ENCODE measurements around the gene SAMM50.

Gene SAMM50

GRCh38 chr22:43926349-43926710 is 28.9 kb upstream of the SAMM50 start:
- DNase-seq (no peak), ATAC-seq (no peak)
- no peaks in the 10 kb centered on the region for H3K9me3 Mint-ChIP-seq
- no peak overlapping the region for H3K4me3 Mint-ChIP-seq
- H3K4me1 Mint-ChIP-seq, result peaks cover 6% of the 10 kb centered on the region
- no peak overlapping the region for H3K27ac Mint-ChIP-seq
- H3K36me3 Mint-ChIP-seq (ENCODE audit: low read depth), result no peaks in the 10 kb centered on the region
- peaks cover 17% of the 10 kb centered on the region for H3K27me3 Mint-ChIP-seq

GRCh38 chr22:43928468-43928867 is 26.8 kb upstream of the SAMM50 start:
- no peaks in the 10 kb centered on the region for H3K36me3 Mint-ChIP-seq (ENCODE audit: low read depth)
- no peak for ATAC-seq
- no peak overlapping the region for H3K4me3 Mint-ChIP-seq
- H3K9me3 Mint-ChIP-seq, result no peaks in the 10 kb centered on the region
- DNase-seq, result no peak
- H3K4me1 Mint-ChIP-seq, result peaks cover 2% of the 10 kb centered on the region
- no peak overlapping the region for H3K27ac Mint-ChIP-seq
- H3K27me3 Mint-ChIP-seq, result peaks cover 12% of the 10 kb centered on the region

- peaks cover 2% of the 10 kb centered on the region for H3K4me1 Mint-ChIP-seq
- H3K27me3 Mint-ChIP-seq, result peaks cover 12% of the 10 kb centered on the region
- no peaks in the 10 kb centered on the region for H3K9me3 Mint-ChIP-seq
- ATAC-seq (no peak), DNase-seq (no peak)
- H3K36me3 Mint-ChIP-seq (ENCODE audit: low read depth), result no peaks in the 10 kb centered on the region
- H3K27ac Mint-ChIP-seq, result no peak overlapping the region
- no peak overlapping the region for H3K4me3 Mint-ChIP-seq
These were observed 26.3 kb upstream of the SAMM50 start for GRCh38 chr22:43928908-43929307.

DNA sequence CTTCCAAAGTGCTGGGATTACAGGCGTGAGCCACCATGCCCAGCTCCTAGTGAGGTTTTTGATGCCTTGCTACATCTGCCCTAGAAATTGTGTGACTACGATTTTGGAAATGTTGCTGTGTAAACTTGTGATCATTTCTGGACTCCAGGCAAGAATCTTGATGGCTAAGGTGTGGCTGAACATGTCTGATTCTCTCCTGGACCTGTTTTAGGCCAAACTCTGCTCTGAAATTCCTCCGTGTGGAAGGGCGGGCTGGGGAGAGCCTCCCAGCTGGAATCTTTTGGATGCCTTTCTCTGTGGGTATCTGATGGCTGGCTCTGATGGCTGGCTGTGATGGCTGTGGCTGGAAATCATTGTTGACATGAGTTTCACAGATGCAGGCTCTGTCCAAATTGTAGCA is 23.5 kb upstream of the SAMM50 start:
- H3K27me3 Mint-ChIP-seq, result peaks cover 5% of the 10 kb centered on the region
- no peak for DNase-seq
- ATAC-seq, result no peak
- no peaks in the 10 kb centered on the region for H3K4me1 Mint-ChIP-seq
- H3K9me3 Mint-ChIP-seq, result no peaks in the 10 kb centered on the region
- no peak overlapping the region for H3K4me3 Mint-ChIP-seq
- no peaks in the 10 kb centered on the region for H3K36me3 Mint-ChIP-seq (ENCODE audit: low read depth)
- no peak overlapping the region for H3K27ac Mint-ChIP-seq

- no peak for DNase-seq
- no peaks in the 10 kb centered on the region for H3K9me3 Mint-ChIP-seq
- H3K4me1 Mint-ChIP-seq, result no peaks in the 10 kb centered on the region
- H3K36me3 Mint-ChIP-seq (ENCODE audit: low read depth), result no peaks in the 10 kb centered on the region
- H3K4me3 Mint-ChIP-seq, result no peak overlapping the region
- peaks cover 3% of the 10 kb centered on the region for H3K27me3 Mint-ChIP-seq
- no peak overlapping the region for H3K27ac Mint-ChIP-seq
- ATAC-seq, result no peak
These were observed 13.8 kb upstream of the SAMM50 start for GRCh38 chr22:43941449-43941848.

GRCh38 chr22:43944670-43945430 is 10.4 kb upstream of the SAMM50 start:
- no peaks in the 10 kb centered on the region for H3K9me3 Mint-ChIP-seq
- no peak overlapping the region for H3K27ac Mint-ChIP-seq
- H3K36me3 Mint-ChIP-seq (ENCODE audit: low read depth), result no peaks in the 10 kb centered on the region
- DNase-seq (no peak), ATAC-seq (no peak)
- H3K27me3 Mint-ChIP-seq, result peaks cover 5% of the 10 kb centered on the region
- no peaks in the 10 kb centered on the region for H3K4me1 Mint-ChIP-seq
- H3K4me3 Mint-ChIP-seq, result no peak overlapping the region

DNA sequence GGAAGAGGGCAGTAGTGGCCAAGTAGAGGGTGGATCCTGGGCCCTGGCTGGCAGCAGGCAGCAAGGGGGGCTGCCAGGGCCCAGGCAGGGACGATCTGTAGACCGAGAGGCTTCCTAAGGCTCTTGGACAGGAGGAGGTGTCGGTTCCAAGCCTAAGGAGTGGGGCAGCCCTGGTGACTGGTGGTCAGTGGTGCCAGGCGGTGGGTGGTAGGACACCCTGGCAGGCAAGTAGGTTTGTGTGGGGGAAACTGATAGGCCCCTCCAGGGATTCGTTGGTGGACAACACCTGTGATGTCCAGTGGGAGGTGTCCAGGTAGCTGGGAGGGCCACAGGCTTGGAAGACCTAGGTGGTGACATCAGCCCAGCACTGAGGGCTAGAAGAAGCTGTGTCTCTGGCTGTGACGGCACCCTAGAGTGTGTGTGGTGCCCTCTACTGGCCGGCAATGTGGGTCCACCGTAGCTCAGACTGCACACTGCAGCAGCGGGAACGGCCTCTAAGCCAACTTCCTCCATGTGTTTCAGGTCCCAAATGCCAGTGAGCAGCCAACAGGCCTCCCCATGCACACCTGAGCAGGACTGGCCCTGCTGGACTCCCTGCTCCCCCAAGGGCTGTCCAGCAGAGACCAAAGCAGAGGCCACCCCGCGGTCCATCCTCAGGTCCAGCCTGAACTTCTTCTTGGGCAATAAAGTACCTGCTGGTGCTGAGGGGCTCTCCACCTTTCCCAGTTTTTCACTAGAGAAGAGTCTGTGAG is 9.4 kb upstream of the SAMM50 start:
- ATAC-seq (peak; percentile 97), DNase-seq (peak; percentile 78)
- peaks cover 5% of the 10 kb centered on the region for H3K27me3 Mint-ChIP-seq
- no peaks in the 10 kb centered on the region for H3K9me3 Mint-ChIP-seq
- no peak overlapping the region for H3K27ac Mint-ChIP-seq
- no peaks in the 10 kb centered on the region for H3K36me3 Mint-ChIP-seq (ENCODE audit: low read depth)
- no peak overlapping the region for H3K4me3 Mint-ChIP-seq
- H3K4me1 Mint-ChIP-seq, result no peaks in the 10 kb centered on the region

DNA sequence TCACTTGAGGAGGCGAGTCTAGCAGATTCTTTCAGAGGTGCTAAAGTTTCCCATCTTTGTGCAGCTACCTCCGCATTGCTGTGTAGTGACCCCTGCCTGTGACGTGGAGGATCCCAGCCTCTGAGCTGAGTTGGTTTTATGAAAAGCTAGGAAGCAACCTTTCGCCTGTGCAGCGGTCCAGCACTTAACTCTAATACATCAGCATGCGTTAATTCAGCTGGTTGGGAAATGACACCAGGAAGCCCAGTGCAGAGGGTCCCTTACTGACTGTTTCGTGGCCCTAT is 8.9 kb upstream of the SAMM50 start:
- H3K9me3 Mint-ChIP-seq, result no peaks in the 10 kb centered on the region
- H3K27me3 Mint-ChIP-seq, result peaks cover 5% of the 10 kb centered on the region
- DNase-seq, result no peak
- no peak overlapping the region for H3K27ac Mint-ChIP-seq
- no peak overlapping the region for H3K4me3 Mint-ChIP-seq
- ATAC-seq, result no peak
- H3K36me3 Mint-ChIP-seq (ENCODE audit: low read depth), result no peaks in the 10 kb centered on the region
- no peaks in the 10 kb centered on the region for H3K4me1 Mint-ChIP-seq

GRCh38 chr22:43948836-43949406 is 6.3 kb upstream of the SAMM50 start:
- ATAC-seq (no peak), DNase-seq (no peak)
- peaks cover 2% of the 10 kb centered on the region for H3K4me1 Mint-ChIP-seq
- no peak overlapping the region for H3K27ac Mint-ChIP-seq
- H3K4me3 Mint-ChIP-seq, result no peak overlapping the region
- no peaks in the 10 kb centered on the region for H3K9me3 Mint-ChIP-seq
- H3K36me3 Mint-ChIP-seq (ENCODE audit: low read depth), result no peaks in the 10 kb centered on the region
- peaks cover 2% of the 10 kb centered on the region for H3K27me3 Mint-ChIP-seq

DNA sequence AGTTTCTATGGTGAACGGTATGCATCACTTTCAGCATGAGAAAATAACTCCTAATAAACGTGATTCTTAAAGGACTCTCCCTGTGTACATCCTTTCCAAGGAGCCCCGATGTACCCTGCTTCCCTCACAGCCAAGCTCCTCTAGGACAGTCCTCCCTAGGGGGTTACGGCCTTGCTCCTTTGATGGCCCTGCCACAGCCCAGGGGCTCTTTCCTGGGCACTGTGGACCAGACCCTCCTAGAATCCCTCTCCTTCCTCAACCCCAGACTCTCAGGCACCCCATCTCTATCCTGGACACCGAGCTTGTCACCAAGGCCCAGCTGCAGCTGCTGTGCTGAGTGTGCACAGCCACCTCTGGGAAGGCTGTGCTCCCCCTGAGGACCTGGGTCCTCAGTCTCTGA is 3.9 kb upstream of the SAMM50 start:
- DNase-seq, result no peak
- Mint-ChIP-seq H3K36me3 (ENCODE audit: low read depth) (peaks cover under 1% of the 10 kb centered on the region), H3K27me3 (peaks cover 2% of the 10 kb centered on the region), H3K4me1 (peaks cover 16% of the 10 kb centered on the region), H3K9me3 (no peaks in the 10 kb centered on the region), H3K4me3 (no peak overlapping the region), H3K27ac (no peak overlapping the region)
- no peak for ATAC-seq

DNA sequence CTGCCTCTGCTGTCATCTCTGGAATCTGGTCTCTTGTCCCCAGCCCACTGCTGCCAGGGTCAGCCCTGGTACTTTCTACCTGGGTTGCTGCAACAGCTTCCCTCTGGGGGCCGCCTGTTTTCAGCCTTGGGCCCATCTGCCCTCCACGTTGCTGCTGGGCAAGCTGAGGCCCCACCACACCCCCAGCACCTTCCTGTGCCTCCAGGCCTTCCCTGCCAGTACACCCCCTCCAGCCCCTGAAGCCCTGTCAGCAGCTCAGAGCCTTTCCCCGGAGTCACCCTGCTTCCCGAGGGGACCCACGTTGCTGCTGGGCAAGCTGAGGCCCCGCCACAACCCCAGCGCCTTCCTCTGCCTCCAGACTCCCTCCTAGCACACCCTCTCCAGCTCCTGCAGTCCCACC is 3.3 kb upstream of the SAMM50 start:
- ATAC-seq, result no peak
- peaks cover 21% of the 10 kb centered on the region for H3K4me1 Mint-ChIP-seq
- no peak for DNase-seq
- no peaks in the 10 kb centered on the region for H3K27me3 Mint-ChIP-seq
- no peaks in the 10 kb centered on the region for H3K9me3 Mint-ChIP-seq
- no peak overlapping the region for H3K27ac Mint-ChIP-seq
- peaks cover 2% of the 10 kb centered on the region for H3K36me3 Mint-ChIP-seq (ENCODE audit: low read depth)
- H3K4me3 Mint-ChIP-seq, result no peak overlapping the region

DNA sequence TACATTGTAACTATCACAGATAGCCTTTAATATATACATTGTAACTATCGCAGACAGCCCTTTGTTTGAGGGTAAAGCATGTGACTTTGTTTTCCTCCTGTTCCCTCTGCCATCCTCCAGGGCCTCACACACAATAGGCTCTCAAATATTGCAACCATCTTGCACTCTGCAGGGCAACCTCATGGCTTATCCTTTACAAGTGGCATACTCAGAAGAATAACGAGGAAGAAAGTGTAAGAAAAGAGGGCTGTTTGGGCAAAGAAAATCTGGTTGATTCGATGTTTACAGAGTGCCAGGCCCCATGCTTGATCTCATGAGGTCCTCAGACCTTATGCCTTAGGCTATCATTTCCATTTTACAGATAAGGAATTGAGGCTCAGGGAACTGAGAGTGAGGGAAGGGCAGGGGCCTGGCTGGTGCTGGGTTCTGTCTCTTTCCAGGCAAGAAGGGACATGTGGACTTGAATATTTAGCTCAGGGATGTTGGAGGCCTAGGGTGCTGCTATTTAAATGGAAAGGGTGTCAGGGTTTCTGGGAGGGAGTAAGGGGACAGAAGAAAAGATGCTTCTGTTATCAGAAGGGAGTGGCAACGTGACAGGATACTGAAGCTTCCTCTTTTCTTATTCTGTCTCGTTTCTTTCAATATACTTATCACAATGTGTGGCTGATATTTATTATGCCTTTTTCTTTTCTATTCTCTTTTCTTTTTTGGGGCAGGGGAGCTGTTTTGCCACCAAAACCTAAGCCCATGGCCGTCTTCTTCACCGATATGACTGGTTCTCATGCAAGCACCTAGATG is 1.1 kb upstream of the SAMM50 start:
- Mint-ChIP-seq H3K4me1 (peaks cover 33% of the 10 kb centered on the region), H3K4me3 (peak overlapping the region; percentile 94), H3K36me3 (ENCODE audit: low read depth) (peaks cover 2% of the 10 kb centered on the region), H3K27ac (peak overlapping the region; percentile 82), H3K9me3 (no peaks in the 10 kb centered on the region), H3K27me3 (no peaks in the 10 kb centered on the region)
- ATAC-seq (no peak), DNase-seq (no peak)

GRCh38 chr22:43955883-43956782 is 891 bp downstream of the SAMM50 start:
- ATAC-seq (no peak), DNase-seq (no peak)
- peaks cover 33% of the 10 kb centered on the region for H3K4me1 Mint-ChIP-seq
- H3K4me3 Mint-ChIP-seq, result peak overlapping the region; percentile 94
- H3K27ac Mint-ChIP-seq, result peak overlapping the region; percentile 82
- peaks cover 2% of the 10 kb centered on the region for H3K36me3 Mint-ChIP-seq (ENCODE audit: low read depth)
- no peaks in the 10 kb centered on the region for H3K9me3 Mint-ChIP-seq
- H3K27me3 Mint-ChIP-seq, result no peaks in the 10 kb centered on the region
